ENCODE results near the gene ST3GAL5. TPM values are rescaled to one million over a fixed set of nuclear protein-coding genes. Genes with fewer than 3 reads are reported as not detected.

Gene ST3GAL5
- total and polyA plus RNA-seq, 2 of the 8 experiments (the other 6 are each of a cell fraction or from before 2014, with no cell fraction given): 1.9 to 4.5 TPM

GRCh38 chr2:85892216-85892944, 3.6 kb upstream of the ST3GAL5 start:
- Histone ChIP-seq H4K8ac (ENCODE audit: extremely low read depth, insufficient read depth, low read length) (no peak overlapping the region), H3K4me1 (replicated peaks in 1 of 4; ENCODE audit: control insufficient read depth in 3 of 4, insufficient read depth in 4 of 4, low read length in 3 of 4) (peaks cover 5 to 8% (median 6%) of the 10 kb centered on the region in 4 experiments), H3K23me2 (ENCODE audit: low read depth, low read length) (peaks cover 10% of the 10 kb centered on the region; the same call in 1 of the 2 replicates), H4K91ac (replicated peaks; ENCODE audit: insufficient read length, low read length) (no peak overlapping the region), H3K14ac (ENCODE audit: insufficient read length) (no peak overlapping the region), H3K9me3 (ENCODE audit: insufficient read depth in 2 of 2, low read depth in 1 of 2, low read length in 1 of 2) (no peaks in the 10 kb centered on the region), H2BK5ac (ENCODE audit: low read depth, low read length) (no peak overlapping the region), H2AFZ (ENCODE audit: low read length) (no peak overlapping the region), H3K23ac (ENCODE audit: insufficient read length) (no peak overlapping the region), H2BK12ac (ENCODE audit: low read depth, low read length) (no peak overlapping the region), H3K27ac (ENCODE audit: low read depth, low read length) (no peak overlapping the region), H3K9ac (replicated peaks in 1 of 4; ENCODE audit: extremely low read depth in 1 of 4, low read depth in 3 of 4, low read length in 3 of 4) (no peak overlapping the region), H2AK5ac (ENCODE audit: low read depth, low read length) (no peak overlapping the region), H3K56ac (replicated peaks; ENCODE audit: insufficient read length, low read depth, low read length) (no peak overlapping the region), H2BK120ac (replicated peaks; ENCODE audit: low read depth, low read length) (no peak overlapping the region), H3K27me3 (replicated peaks in 1 of 4; ENCODE audit: control insufficient read depth in 3 of 4, extremely low read depth in 1 of 4, insufficient read depth in 3 of 4, low read length in 3 of 4) (peaks cover 0 to 17% (median 12%) of the 10 kb centered on the region in 4 experiments; a peak in 6 of 7 replicates), H3K36me3 (ENCODE audit: control insufficient read depth in 2 of 4, insufficient read depth in 4 of 4, low read length in 3 of 4) (no peaks in the 10 kb centered on the region), H3K4me3 (ENCODE audit: extremely low read depth in 1 of 4, insufficient read depth in 2 of 4, low read depth in 3 of 4, low read length in 4 of 4) (no peak overlapping the region), H4K20me1 (replicated peaks in 1 of 2; ENCODE audit: control insufficient read depth in 1 of 2, insufficient read depth in 2 of 2, low read length in 2 of 2) (peaks cover 0 to 2% of the 10 kb centered on the region in 2 experiments), H2BK15ac (ENCODE audit: low read length) (no peak overlapping the region), H3K4me2 (ENCODE audit: insufficient read depth in 1 of 2, low read depth in 2 of 2, low read length in 2 of 2) (no peak overlapping the region), H3K18ac (ENCODE audit: extremely low read depth, low read length) (no peak overlapping the region), H2BK20ac (ENCODE audit: low read length) (no peak overlapping the region), H3K79me1 (ENCODE audit: low read depth, low read length) (no peaks in the 10 kb centered on the region), H4K5ac (ENCODE audit: insufficient read length, low read depth, low read length) (no peak overlapping the region), H3K4ac (replicated peaks; ENCODE audit: insufficient read length, low read depth, low read length) (no peak overlapping the region), H3K79me2 (ENCODE audit: control insufficient read depth in 1 of 2, insufficient read depth in 2 of 2, low read length in 2 of 2) (no peaks in the 10 kb centered on the region)
- DNase-seq (ENCODE audit: low read depth in 1 of 2, low spot score in 2 of 2) (no peak), FAIRE-seq (no peak)
- 92% methylated on average over 5 of the region's 5 CpGs; no CpG with 5 or more reads in 1 of the 2 experiments for WGBS, 2 experiments (ENCODE audit: extremely low coverage in 1 of 2, insufficient coverage in 1 of 2, insufficient read length in 1 of 2, insufficient replicate concordance in 2 of 2, low coverage in 1 of 2, low lambda C conversion rate in 2 of 2, missing lambda C conversion rate in 1 of 2)
- ChIA-PET CTCF (ENCODE audit: partially characterized antibody) (interaction anchor here (0.8 to 1.2 kb wide), 2 partner anchors 12 to 49 kb away, joined by 3 to 4 read pairs; no protein-coding TSS in a partner anchor), POLR2A (ENCODE audit: partially characterized antibody) (interaction anchor here (1.0 to 1.2 kb wide), 2 partner anchors 15 to 122 kb away, joined by 3 read pairs; no protein-coding TSS in a partner anchor)
- TF ChIP-seq TEAD4 (IDR thresholded peaks at IDR 0.05; ENCODE audit: low read depth, low read length) (no peak), CHD2 (IDR thresholded peaks at IDR 0.05; ENCODE audit: low read length) (no peak), BCL11A (IDR thresholded peaks at IDR 0.05; ENCODE audit: low read depth in 2 of 2, low read length in 2 of 2) (no peak), SIN3A (conservative IDR thresholded peaks at IDR 0.05 in 1 of 2, IDR thresholded peaks at IDR 0.05 in 1 of 2; ENCODE audit: low read depth in 1 of 2, low read length in 2 of 2) (no peak), CEBPB (IDR thresholded peaks at IDR 0.05; ENCODE audit: low read depth, low read length) (no peak), SIX5 (IDR thresholded peaks at IDR 0.05; ENCODE audit: low read depth, low read length) (no peak), CBX8 (IDR thresholded peaks at IDR 0.05; ENCODE audit: borderline replicate concordance, low read depth, low read length) (no peak), EP300 (IDR thresholded peaks at IDR 0.05; ENCODE audit: borderline replicate concordance in 1 of 2, low read depth in 2 of 2, low read length in 2 of 2) (no peak), EGR1 (IDR thresholded peaks at IDR 0.05; ENCODE audit: borderline replicate concordance, low read depth, low read length) (no peak), RBBP5 (IDR thresholded peaks at IDR 0.05; ENCODE audit: borderline replicate concordance, low read depth, low read length) (no peak)
- TF ChIP-seq, protein P1, sequence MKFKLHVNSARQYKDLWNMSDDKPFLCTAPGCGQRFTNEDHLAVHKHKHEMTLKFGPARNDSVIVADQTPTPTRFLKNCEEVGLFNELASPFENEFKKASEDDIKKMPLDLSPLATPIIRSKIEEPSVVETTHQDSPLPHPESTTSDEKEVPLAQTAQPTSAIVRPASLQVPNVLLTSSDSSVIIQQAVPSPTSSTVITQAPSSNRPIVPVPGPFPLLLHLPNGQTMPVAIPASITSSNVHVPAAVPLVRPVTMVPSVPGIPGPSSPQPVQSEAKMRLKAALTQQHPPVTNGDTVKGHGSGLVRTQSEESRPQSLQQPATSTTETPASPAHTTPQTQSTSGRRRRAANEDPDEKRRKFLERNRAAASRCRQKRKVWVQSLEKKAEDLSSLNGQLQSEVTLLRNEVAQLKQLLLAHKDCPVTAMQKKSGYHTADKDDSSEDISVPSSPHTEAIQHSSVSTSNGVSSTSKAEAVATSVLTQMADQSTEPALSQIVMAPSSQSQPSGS (IDR thresholded peaks at IDR 0.05; ENCODE audit: low read length): no peak

Data from H1 (cell line).